Kasumi-1 (cell line): ENCODE results near the gene AIPL1.

Experiments
- DNase-seq, 2 experiments: peaks; one replicate each; lab custom pipeline; 2025; lab: John Stamatoyannopoulos, UW

AIPL1 gene

GRCh38 chr17:6374761-6375312 is 60.1 kb downstream of the AIPL1 start:
- no peak for DNase-seq

- DNase-seq: no peak
Observed at GRCh38 chr17:6374271-6374691, 60.6 kb downstream of the AIPL1 start.
